Brain pericyte (primary cell): ENCODE data around the gene EVA1B.
A peak's percentile ranks its signal among the peaks of the same experiment; 100 is the strongest.

ENCODE experiments used
- DNase-seq: peaks from one replicate; pipeline ENCODE4 v3.0.0-alpha.2; 2012; ENCODE audit warnings: low read depth, low spot score

The EVA1B gene

DNA sequence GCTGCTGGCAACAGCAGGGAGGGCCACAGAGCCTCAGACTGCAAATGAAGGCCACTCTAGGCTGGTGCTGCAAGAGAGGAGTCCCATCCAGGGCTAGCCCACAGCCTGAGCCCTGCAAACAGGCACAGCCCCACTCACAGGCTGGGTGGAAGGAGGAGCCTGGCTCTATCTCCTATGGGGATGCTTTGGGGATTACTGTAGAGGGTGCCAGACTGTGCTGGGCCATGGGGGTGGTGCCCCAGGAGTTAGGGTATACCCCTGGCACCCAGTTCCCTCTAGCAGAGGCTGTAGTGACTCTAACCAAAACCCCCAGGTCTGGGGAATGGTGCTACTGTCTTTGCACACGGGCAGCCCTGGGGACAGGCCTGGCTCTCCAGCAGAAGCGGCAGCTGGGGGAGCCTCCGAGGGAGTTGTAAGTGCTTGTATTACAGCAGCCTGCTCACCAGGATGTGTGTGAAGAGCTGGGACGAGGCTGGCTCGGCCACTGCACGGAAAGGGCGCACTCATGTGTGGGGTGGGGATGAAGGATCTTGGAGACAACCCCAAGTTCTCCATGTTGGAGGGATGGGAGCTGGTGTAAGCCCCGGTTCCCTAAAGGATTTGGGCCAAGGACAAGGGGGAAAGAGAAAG lies 23.4 kb upstream of the EVA1B start:
- no peak for DNase-seq

- no peak for DNase-seq
These were observed 21.9 kb upstream of the EVA1B start for GRCh38 chr1:36345353-36345752.

DNA sequence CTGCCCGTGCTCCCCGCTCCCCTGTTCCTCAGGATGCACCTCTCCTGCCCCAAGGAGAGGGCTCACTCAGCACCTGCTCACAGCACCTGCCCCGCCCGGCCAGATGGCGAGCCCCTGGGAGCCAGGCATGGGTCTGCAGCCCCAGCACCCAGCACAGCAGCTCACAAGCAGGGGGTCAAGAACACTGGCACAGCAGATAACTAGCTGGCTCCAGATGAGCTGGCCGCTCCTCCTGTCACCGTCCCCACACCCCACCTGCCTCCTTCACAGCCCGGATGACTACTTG lies 20.9 kb upstream of the EVA1B start:
- no peak for DNase-seq

DNA sequence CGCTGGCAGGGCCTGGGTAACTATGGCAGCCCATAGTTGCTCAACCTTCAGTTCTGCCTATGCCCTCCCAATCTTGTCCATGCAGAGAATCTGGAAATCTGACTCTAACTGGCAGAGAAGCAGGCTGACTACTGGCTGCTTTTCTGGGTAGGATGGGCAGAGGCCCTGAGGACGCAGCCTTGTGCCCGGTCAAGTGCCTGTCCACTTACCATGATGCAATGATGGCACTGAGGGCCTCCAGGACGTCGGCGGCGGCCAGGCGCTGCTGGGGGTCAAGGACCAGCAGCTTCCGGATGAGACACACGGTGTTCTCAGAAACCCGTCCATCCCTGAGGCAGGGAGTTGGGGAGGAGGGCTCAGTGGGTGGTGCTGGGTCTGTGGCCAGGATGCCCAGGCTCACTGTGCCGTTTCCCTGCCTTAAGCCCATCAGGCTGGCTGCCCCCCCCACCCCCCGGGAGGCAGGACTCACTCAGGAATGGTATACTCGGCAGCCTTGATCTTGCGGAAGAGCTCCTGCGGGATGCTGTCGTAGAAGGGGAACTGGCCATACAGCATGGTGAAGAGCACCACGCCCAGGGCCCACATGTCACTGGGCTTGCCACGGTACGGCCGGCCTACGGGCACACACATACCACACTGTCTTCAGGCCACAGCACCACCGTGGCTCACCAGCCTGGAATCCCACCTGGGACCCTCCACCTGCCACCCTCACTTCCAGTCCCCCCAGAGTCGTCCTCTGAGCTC lies 20.4 kb upstream of the EVA1B start:
- no peak for DNase-seq

- no peak for DNase-seq
These were observed 19.2 kb upstream of the EVA1B start for GRCh38 chr1:36342426-36343185.

GRCh38 chr1:36341626-36342320 lies 18.3 kb upstream of the EVA1B start:
- DNase-seq = no peak

DNA sequence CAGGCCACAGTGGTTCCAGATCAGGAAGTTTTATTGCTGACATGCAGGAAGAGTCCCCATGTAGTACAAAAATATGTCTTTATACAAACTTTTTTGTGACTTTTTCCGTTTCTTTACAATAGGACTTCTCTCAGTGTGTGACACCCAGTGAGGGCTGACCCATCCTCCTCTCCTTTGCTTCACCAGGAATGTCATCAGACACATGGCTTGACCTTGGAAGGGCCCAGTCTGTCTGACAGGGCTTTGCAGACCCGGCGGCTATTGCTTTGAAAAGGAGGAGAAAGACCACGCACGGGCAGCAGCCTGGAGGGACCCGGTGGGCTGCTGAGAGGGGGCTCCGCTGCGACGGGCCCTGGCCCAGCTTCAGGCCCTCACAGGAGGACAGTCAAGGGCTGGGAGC lies 16.2 kb upstream of the EVA1B start:
- no peak for DNase-seq

DNA sequence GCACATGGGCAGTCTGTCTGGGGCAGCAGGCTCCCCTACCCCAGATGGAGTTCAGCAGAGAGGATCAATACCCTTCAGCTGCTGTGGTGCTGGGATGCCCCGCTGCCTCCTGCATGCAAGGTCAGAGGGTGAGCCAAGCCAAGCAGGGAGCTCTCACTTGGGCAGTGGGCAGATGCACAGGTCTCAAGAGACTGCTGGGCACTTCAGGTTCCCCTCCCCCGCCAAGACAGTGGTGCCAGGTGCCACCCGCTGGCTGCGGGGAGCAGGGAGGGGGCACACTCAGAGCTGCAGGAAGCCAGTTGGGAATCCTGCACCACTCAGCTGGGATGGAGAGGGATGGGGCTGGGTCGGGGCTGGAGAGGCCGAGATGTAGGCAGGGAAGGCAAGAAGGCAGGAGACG lies 15.8 kb upstream of the EVA1B start:
- no peak for DNase-seq

DNA sequence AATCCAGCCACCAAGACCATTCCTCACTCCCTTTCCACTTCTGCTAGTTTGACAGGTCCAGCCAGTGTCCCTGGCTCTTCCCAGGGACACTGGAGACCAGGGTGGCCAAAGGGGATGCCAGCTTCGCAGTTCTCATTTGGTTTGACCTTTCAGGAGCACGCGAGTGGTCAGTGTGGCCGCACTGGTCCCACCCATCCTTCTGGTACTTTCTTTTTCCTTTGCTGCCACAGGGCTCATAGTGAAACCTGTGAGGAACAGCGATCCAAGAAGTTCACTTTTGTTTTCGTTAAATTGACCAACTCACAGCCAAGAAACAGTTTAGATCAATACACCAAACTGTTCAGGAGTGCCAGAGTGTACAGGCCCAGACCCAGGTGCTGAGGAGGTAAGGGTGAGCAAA lies 14.4 kb upstream of the EVA1B start:
- DNase-seq = no peak

DNA sequence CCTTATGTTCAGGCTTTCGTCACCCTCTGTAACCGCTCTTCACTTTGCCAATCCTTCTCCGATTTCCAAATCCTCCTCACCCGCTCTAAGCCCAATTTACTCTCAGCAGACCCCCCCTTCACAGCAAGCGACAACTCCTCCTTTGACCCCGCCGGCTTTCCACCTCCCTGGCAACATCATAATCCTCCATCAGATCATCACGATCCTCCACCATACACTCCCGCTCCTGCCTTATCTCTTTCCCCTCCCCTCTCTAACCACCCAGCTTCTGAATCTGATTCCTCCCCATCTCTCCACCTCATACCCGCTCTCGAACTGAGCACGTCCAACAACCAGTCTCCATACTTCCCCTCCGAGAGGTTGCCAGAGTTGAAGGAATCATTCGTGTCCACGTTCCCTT lies 7.5 kb upstream of the EVA1B start:
- DNase-seq = no peak

GRCh38 chr1:36329817-36330216 lies 6.4 kb upstream of the EVA1B start:
- no peak for DNase-seq

DNA sequence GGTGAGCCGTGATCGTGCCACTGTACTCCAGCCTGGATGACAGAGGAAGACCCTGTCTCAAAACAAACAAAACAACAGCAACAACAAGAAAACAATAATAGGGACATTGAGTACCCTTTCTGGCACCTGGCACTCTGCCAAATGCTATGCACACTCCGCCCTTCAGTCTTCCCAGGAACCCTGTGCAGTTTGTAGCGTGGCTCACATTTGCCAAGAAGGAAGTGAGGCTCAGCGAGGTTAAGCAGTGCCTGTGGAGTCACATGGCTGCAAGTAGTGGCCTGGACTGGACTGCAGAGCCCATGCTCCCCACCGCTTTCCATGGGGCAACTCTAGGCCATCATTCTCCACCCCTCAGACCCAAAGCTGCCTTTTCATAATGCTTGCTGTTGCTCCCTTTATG lies 5.3 kb upstream of the EVA1B start:
- DNase-seq = no peak

GRCh38 chr1:36328088-36328480 lies 4.6 kb upstream of the EVA1B start:
- no peak for DNase-seq

- no peak for DNase-seq
These were observed 4.1 kb upstream of the EVA1B start for GRCh38 chr1:36327421-36328087.

- no peak for DNase-seq
These were observed 3.1 kb upstream of the EVA1B start for GRCh38 chr1:36326499-36326898.

DNA sequence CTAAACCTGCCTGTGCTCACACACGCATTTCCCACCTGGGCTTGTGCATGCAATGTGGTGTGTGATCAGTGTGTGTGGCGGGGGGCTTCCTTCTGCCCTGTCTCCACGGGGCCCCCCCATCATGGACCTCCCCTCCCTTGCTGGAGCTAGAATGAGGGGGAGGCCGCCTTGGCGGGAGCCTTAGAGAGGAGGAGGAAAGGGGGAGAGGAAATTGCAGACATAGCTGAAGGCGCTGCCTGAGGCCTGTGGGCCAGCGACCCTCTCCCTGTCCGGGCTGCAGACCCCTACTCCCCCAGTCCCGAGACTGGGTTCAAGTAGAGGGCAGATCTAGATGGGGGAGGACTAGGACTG lies 883 bp upstream of the EVA1B start:
- DNase-seq = no peak

- DNase-seq = no peak
These were observed 434 bp downstream of the EVA1B start for GRCh38 chr1:36322786-36323635.

- no peak for DNase-seq
These were observed 1.2 kb downstream of the EVA1B start for GRCh38 chr1:36322041-36322785.

GRCh38 chr1:36321119-36321951 lies 2.1 kb downstream of the EVA1B start:
- DNase-seq = peak; percentile 88

DNA sequence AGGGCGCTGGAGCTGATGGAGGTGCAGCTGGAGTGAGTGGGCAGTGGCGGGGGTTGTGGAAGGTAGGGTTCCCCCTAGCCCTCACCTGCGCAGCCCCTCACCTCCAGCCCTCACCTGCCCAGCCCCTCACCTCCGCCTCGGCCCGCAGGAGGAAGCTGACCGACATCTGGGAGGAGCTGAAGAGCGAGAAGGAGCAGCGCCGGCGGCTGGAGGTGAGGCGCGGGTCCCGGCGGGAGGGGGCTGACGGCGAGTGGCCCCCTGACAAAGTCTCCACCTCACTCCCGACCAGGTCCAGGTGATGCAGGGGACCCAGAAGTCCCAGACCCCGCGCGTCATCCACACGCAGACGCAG lies 2.7 kb downstream of the EVA1B start:
- no peak for DNase-seq
